Epithelial cell of proximal tubule (primary cell): ENCODE results near the gene RUNX2. TPM values are rescaled to one million over a fixed set of nuclear protein-coding genes. Genes with fewer than 3 reads are reported as not detected.

ENCODE experiments used
- DNase-seq: peaks from one replicate; pipeline ENCODE4 v3.0.0-alpha.2; 2011; ENCODE audit warnings: low read depth
- H3K4me3 ChIP-seq: 2 replicates; pipeline ENCODE4 v1.5.1; 2011; ENCODE audit warnings: low read depth, mild to moderate bottlenecking, low read length
- total RNA-seq: library from RNA; depleted of rRNA; stranded (reverse); fragments of >200 nt; gene quantifications from 2 replicates; pipeline ENCODE4 v1.2.3, GENCODE V29; 2015
- TF ChIP-seq, protein P1 (sequence below): conservative IDR thresholded peaks from 2 replicates; pipeline ENCODE4 v1.5.1; 2012; ENCODE audit warnings: low read depth, mild to moderate bottlenecking, low read length

RUNX2 gene
- total RNA-seq, 1 donor from 2014 or later, result 13.1 TPM

GRCh38 chr6:45642331-45643125, 314.4 kb downstream of the RUNX2 start:
- no peak for DNase-seq
- no peak overlapping the region for H3K4me3 ChIP-seq
- TF ChIP-seq, protein P1, sequence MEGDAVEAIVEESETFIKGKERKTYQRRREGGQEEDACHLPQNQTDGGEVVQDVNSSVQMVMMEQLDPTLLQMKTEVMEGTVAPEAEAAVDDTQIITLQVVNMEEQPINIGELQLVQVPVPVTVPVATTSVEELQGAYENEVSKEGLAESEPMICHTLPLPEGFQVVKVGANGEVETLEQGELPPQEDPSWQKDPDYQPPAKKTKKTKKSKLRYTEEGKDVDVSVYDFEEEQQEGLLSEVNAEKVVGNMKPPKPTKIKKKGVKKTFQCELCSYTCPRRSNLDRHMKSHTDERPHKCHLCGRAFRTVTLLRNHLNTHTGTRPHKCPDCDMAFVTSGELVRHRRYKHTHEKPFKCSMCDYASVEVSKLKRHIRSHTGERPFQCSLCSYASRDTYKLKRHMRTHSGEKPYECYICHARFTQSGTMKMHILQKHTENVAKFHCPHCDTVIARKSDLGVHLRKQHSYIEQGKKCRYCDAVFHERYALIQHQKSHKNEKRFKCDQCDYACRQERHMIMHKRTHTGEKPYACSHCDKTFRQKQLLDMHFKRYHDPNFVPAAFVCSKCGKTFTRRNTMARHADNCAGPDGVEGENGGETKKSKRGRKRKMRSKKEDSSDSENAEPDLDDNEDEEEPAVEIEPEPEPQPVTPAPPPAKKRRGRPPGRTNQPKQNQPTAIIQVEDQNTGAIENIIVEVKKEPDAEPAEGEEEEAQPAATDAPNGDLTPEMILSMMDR, result no peak

DNA sequence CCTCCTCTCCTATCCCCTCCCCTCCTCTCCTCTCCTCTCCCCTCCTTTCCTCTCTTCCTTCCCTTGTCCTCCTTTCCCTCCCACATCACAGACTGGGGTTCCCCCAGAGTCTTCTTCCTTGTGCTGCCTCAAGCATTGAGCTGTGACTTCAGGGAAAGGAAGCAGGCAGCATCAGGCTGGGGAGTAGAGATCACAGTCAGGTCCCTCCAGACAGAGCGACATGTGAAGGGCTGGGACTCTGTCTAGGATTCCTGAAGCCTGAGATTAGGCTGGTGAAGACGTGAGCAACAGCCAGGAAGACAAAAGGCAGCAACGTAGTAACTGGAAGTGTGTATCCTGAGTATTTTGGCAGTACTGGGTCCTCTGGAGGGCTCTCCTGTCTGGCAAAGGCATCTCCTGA, 315.0 kb downstream of the RUNX2 start:
- TF ChIP-seq, protein P1, result no peak
- H3K4me3 ChIP-seq, result no peak overlapping the region
- DNase-seq, result no peak

- TF ChIP-seq, protein P1, result no peak
- H3K4me3 ChIP-seq, result no peak overlapping the region
- DNase-seq, result no peak
These were observed 316.6 kb downstream of the RUNX2 start for GRCh38 chr6:45644720-45645119.

GRCh38 chr6:45645302-45645701, 317.2 kb downstream of the RUNX2 start:
- TF ChIP-seq, protein P1, result no peak
- DNase-seq, result no peak
- no peak overlapping the region for H3K4me3 ChIP-seq

DNA sequence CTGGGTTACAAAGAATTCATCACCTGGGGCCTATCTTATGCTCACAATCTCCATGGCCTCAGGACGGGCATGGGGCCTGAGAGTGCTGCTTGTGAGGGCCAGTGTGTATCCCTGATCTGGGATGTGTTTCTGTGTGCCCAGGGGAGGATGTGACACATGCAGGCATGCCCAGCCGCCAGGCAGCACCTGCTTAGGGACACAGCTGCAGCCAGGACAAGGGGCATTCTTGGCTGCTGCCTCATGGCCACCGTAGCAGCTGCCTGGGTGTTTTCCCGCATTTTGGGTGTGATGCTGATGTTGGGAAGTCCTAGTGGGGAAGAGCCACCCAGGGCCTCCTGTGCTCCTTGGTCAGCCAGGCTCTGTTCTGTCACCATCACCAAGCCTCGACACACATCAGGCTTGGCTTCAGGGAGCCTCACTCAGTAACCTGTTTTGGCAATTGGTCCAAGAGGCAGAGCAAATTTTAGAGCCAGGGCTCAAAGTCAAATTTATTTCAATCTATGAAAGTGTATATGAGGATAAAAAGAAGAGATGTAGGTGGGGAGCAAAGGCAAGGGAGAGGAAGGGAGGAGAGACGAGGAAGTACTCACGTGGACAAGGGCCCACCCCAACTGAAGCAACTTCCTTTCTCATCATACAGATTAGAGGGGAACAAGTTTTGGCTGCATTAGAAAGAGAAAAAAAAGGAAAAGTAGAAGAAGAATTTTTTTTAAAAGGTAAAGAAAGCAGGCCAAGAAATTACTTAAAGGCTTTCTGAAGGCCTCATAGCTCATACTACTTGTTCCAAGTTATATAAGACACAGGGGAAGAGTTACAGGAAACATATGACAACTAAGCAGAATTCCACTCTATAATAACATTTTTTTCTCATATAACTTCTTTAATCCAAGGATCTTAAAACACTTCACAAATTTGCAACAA, 319.5 kb downstream of the RUNX2 start:
- no peak overlapping the region for H3K4me3 ChIP-seq
- DNase-seq, result no peak
- TF ChIP-seq, protein P1, result no peak

DNA sequence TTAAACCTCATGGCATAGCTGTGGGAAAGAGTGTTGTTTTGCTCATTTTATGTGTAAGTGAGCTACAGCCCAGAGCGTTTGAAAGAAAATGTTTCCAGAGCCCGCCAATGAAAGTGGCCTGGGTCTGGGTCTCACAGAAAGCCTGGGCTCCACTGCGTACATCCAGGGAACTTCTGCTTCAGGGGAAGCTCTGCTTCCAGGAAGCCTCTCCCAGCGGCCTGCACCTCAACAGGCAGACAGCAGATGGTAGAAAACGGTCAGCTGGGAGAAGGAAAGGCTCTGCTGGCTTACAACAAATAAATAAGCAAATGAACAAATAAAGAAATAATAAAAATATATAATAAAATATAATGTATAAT, 320.1 kb downstream of the RUNX2 start:
- no peak overlapping the region for H3K4me3 ChIP-seq
- TF ChIP-seq, protein P1, result no peak
- no peak for DNase-seq
